ENCODE data around the gene SH3BP5L.
A peak's percentile ranks its signal among the peaks of the same experiment; 100 is the strongest.

Gene SH3BP5L

DNA sequence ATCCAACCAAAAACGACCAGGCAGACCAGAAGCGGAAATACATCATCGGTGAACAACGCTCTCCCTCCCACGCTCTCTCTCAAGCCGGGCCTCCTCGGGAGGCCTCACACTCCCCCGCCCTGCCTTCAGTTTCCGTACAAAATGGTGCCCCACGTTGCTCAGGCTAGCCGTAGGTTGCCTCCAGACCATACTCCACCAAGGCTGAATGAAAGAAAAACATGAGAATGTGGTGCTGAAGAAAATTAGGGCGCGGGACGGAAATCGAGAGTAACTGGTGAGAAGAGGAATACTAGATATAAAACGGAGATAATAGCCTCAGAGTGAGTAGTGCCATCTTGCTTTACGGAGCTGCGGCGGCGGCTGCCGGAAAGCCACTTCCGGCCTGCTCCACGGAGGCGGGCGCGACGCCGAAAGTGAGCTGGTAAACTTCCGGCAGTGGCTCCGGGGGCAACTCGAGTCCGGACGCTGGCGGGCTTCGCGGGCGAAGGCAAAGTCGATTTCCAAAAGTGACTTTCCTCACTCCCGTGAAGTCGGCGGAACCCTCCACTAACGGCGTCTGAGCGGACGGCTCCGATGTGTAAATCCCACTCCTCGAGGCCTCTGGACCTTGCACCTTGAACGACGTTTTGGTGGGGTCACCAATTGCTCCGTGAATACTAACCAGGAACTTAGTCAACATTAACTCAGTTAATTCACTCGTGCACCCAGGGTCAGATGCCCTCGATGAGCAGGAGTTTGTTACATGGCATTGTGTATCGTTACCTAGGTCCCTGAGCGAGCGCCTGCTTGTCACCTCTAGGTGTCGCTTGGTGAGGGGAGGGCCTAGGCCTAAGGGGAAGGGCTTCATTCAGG is at the start of gene SH3BP5L:
SH3BP5L (minus strand) TSS at position 7 of the 852 bp plus-strand sequence. CDS start 980 bp downstream, outside the sequence.
- in situ Hi-C loops (cut with MboI; ENCODE audit: low sequenced_read_pairs) = no loop called here
- peak; percentile 92 to 93 for DNase-seq (ENCODE audit: low spot score in 2 of 2)
- peak within 1 kb of the TSS; percentile 83 for H3K4me3 ChIP-seq
- H3K27me3 ChIP-seq (ENCODE audit: low read depth) = no peaks in the 10 kb centered on the region
- no peaks in the 10 kb centered on the region for H3K9me3 ChIP-seq
- H3K36me3 ChIP-seq (replicated peaks) = peaks cover 15% of the 10 kb centered on the region
- peaks cover 5% of the 10 kb centered on the region for H3K4me1 ChIP-seq

DNA sequence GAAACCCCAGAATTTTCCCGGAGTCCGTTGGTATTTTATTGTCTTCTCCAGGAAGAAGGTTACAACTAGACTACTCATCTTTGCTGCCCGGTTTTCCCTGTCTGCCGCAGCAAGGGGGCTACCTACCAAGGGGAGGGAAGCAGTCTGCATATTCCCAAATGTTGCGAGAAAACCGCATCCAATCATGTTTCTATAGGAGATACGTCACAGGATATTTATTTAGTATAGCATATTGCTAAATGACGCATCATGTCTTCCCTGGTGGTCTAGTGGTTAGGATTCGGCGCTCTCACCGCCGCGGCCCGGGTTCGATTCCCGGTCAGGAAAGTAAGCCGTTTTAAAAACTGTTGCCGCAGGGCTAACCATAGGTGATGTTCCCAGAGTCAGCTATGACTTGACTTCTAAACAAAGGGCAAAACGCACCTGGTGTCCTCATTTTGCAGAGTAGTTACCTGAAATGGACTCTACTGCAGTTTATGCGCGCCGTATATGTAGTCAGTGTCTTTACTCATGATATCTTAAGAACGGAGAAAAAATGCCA is 48.3 kb upstream of the SH3BP5L start:
- no peaks in the 10 kb centered on the region for H3K27me3 ChIP-seq (ENCODE audit: low read depth)
- H3K36me3 ChIP-seq (replicated peaks) = no peaks in the 10 kb centered on the region
- peak overlapping the region; percentile 54 for H3K4me3 ChIP-seq
- in situ Hi-C loops (cut with MboI; ENCODE audit: low sequenced_read_pairs) = no loop called here
- H3K9me3 ChIP-seq = no peaks in the 10 kb centered on the region
- peaks cover 3% of the 10 kb centered on the region; the same call in 1 of the 2 replicates for H3K4me1 ChIP-seq
- DNase-seq (ENCODE audit: low spot score in 2 of 2) = peak; percentile 79 to 80

DNA sequence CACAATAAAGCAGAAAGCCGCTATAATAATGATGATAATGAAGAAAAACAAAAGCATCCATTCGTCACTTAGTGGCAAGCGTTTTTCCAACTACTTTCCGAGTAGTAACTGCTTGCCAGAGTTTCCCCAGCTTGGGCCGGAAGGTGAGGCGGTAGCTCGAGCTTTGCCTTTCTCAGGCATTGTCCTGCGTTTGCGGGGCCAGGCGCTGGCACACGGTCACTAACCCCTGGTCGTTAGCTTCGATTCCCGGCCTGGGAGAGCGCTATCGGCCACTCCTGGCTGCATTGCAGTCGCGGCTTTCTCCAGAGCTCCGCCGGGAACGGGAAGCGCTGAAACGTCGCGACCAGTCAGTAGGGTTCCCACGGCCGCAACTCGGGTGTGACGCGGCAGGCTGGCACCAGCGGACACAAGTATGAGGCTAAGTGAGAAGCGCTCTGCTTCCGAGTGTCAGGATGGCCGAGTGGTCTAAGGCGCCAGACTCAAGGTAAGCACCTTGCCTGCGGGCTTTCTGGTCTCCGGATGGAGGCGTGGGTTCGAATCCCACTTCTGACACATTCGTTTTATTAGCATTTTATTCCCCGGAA is 47.8 kb upstream of the SH3BP5L start:
- Histone ChIP-seq H3K27me3 (ENCODE audit: low read depth) (no peaks in the 10 kb centered on the region), H3K4me3 (peak overlapping the region; percentile 54), H3K36me3 (replicated peaks) (no peaks in the 10 kb centered on the region), H3K4me1 (peaks cover 3% of the 10 kb centered on the region; the same call in 1 of the 2 replicates), H3K9me3 (no peaks in the 10 kb centered on the region)
- DNase-seq (ENCODE audit: low spot score in 2 of 2) = peak; percentile 85 to 96
- in situ Hi-C loops (cut with MboI; ENCODE audit: low sequenced_read_pairs) = no loop called here

DNA sequence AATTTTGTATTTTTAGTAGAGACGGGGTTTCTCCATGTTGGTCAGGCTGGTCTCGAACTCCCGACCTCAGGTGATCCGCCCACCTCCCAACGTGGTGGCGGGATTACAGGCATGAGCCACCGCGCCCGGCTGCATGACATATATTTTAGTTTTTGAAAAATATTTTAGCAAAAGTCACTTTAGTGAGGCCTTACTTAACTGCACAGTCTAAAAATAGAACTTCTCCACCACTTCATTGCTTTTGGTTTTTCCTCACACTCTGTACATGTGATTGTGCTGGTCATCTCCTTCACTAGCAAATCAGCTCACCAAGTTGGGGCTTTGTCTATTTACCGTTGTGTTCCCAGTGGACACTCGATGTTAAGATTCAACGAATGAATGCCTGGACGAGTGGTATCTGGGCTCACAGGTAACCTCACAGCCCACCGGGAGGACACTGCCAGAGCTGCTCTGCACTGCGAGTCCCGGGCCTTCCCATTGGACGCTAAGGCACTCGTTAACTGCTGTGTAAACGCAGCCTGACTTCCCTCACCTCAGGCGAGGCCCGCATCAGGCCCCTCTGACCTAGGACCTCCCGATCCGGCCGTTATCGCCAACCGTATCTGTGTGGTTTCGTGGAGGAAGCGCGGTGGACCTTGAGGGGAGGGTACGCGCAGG is 47.2 kb upstream of the SH3BP5L start:
- in situ Hi-C loops (cut with MboI; ENCODE audit: low sequenced_read_pairs) = no loop called here
- Histone ChIP-seq H3K27me3 (ENCODE audit: low read depth) (no peaks in the 10 kb centered on the region), H3K4me1 (peaks cover 3% of the 10 kb centered on the region; the same call in 1 of the 2 replicates), H3K9me3 (no peaks in the 10 kb centered on the region), H3K36me3 (replicated peaks) (no peaks in the 10 kb centered on the region), H3K4me3 (peak overlapping the region; percentile 54)
- peak; percentile 72 to 79 for DNase-seq (ENCODE audit: low spot score in 2 of 2)

DNA sequence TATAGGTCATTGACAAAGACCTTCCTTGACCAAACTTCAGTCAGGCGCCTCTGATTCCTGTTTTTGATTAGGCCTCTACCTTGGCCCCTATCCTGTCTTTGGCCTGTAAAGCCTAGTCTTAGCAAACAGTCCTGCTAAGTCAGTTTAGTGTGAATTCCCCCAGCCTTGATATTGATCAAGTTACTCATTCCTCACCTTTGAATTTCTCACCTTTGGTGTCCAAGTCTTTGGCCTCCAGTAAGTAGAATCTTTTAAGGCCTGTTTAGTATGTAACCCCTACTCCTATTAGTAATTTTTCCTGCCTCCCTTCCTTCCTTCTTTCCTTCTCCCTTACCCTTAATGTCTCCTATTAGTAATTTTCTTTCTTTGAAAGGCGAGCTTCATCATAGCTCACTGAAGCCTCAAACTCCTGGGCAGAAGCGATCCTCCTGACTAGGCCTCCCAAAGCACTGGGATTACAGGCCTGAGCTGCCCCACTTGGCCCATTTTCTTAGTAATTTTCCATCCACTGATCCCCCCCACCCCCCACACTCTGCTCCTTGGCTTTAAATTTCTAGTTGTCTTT is 46.2 kb upstream of the SH3BP5L start:
- Histone ChIP-seq H3K27me3 (ENCODE audit: low read depth) (no peaks in the 10 kb centered on the region), H3K36me3 (replicated peaks) (no peaks in the 10 kb centered on the region), H3K4me1 (peaks cover 3% of the 10 kb centered on the region; the same call in 1 of the 2 replicates), H3K9me3 (no peaks in the 10 kb centered on the region), H3K4me3 (no peak overlapping the region)
- no peak for DNase-seq (ENCODE audit: low spot score in 2 of 2)
- in situ Hi-C loops (cut with MboI; ENCODE audit: low sequenced_read_pairs) = no loop called here

DNA sequence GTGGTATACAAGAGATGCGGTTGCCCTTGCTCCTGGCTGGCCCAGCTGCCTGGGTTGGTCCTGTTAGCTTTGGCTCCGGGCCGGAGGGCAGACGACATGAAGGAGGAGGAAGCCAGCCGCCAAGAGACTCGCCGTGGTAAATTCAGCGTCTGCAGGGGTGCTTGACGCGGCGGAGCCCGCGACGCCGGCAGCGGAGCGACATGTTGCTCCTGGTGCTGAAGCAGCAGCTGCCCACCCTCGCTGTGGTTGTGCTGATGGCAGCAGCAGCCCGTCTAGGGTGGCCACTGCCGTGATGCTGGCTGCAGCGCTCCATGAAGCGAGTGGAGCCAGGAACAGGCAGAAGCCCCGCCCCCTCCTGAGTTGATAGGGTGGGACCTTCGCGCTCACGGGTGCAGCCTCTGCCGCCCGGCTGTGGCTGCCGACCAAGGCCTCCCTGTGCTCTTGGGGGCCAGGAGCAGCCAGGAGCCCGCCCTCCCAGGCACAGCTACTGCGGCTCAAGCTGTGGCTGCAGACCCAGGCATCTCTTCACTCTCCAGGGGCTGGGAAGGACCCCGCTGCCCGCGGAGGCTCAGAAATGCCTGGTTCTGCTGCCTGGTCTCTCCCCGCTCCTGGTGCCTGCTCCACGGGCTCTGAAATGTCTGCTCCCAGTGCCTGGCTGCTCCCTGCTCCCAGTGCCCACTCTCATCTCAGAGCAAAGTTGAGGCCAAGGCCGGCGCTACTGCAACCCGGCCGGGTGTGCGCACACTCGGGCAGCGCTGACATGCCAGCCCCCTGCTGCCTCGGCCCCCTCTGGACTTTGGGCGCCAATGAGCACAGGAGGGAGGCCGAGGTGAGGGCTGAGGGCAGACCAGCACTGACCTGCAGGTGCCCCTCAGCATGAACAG is 37.5 kb upstream of the SH3BP5L start:
- Histone ChIP-seq H3K9me3 (no peaks in the 10 kb centered on the region), H3K36me3 (replicated peaks) (no peaks in the 10 kb centered on the region), H3K4me1 (peaks cover 2% of the 10 kb centered on the region; the same call in 1 of the 2 replicates), H3K4me3 (no peak overlapping the region), H3K27me3 (ENCODE audit: low read depth) (no peaks in the 10 kb centered on the region; the same call in 1 of the 2 replicates)
- in situ Hi-C loops (cut with MboI; ENCODE audit: low sequenced_read_pairs) = no loop called here
- peak; percentile 24 to 75 for DNase-seq (ENCODE audit: low spot score in 2 of 2)

DNA sequence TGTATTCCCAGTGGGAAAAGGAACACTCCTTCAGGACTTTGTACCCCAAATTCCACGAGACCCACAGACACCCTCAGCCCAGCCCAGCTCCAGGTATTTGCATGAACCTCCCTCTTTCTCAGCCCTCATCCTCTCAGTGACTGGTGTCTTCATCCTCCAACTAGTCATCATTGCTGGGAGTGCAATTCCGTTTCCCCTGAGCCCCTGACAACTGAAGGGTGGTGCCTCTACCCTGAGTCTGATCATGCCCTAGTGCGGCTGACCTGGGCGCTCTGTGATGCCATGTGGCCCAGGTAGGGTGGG is 36.9 kb upstream of the SH3BP5L start:
- in situ Hi-C loops (cut with MboI; ENCODE audit: low sequenced_read_pairs) = no loop called here
- Histone ChIP-seq H3K4me3 (no peak overlapping the region), H3K4me1 (peaks cover 5% of the 10 kb centered on the region), H3K36me3 (replicated peaks) (no peaks in the 10 kb centered on the region), H3K27me3 (ENCODE audit: low read depth) (no peaks in the 10 kb centered on the region; the same call in 1 of the 2 replicates), H3K9me3 (no peaks in the 10 kb centered on the region)
- no peak for DNase-seq (ENCODE audit: low spot score in 2 of 2)

DNA sequence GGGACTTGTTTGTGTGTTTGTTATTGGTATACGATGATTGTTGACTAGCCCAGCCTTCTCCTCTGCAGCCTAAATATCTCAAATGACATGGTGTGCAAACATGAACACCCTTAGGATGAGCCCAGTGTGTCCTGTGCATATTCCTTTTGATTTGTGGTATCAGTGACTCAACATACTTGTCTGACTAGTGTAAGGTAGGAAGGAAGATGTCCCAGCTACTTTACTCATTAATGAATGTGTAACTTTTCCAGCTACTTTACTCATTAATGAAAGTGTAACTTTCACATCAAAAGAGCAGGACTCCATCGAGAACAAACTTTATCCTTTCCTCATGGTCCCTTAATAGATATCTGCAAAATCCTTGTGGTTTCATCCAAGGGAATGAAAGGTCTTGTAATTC is 35.9 kb upstream of the SH3BP5L start:
- peaks cover 14% of the 10 kb centered on the region for H3K4me1 ChIP-seq
- in situ Hi-C loops (cut with MboI; ENCODE audit: low sequenced_read_pairs) = no loop called here
- no peak for DNase-seq (ENCODE audit: low spot score in 2 of 2)
- no peak overlapping the region for H3K4me3 ChIP-seq
- no peaks in the 10 kb centered on the region for H3K9me3 ChIP-seq
- H3K36me3 ChIP-seq (replicated peaks) = no peaks in the 10 kb centered on the region
- H3K27me3 ChIP-seq (ENCODE audit: low read depth) = no peaks in the 10 kb centered on the region; the same call in 1 of the 2 replicates

DNA sequence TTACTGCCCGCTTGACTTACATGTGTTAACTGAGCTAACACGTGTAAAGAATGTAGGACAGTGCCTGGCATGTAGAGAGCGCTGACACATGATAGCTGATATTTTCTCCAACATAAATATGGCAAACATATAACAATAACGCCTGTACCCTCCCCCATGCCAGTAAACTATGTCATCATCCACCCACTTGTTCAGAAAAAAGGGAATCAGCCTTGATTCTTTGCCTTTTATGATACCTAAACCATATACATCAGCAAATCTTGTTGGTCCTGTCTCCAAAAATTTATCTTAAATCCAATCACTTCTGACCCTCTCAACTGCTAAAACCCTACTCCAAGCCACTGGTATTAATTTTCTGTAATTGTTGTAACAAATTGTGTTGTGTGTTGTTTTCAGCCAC is 34.3 kb upstream of the SH3BP5L start:
- Histone ChIP-seq H3K9me3 (no peaks in the 10 kb centered on the region), H3K36me3 (replicated peaks) (peaks cover 14% of the 10 kb centered on the region), H3K4me1 (peaks cover 14% of the 10 kb centered on the region), H3K27me3 (ENCODE audit: low read depth) (no peaks in the 10 kb centered on the region; the same call in 1 of the 2 replicates), H3K4me3 (no peak overlapping the region)
- in situ Hi-C loops (cut with MboI; ENCODE audit: low sequenced_read_pairs) = no loop called here
- no peak for DNase-seq (ENCODE audit: low spot score in 2 of 2)

DNA sequence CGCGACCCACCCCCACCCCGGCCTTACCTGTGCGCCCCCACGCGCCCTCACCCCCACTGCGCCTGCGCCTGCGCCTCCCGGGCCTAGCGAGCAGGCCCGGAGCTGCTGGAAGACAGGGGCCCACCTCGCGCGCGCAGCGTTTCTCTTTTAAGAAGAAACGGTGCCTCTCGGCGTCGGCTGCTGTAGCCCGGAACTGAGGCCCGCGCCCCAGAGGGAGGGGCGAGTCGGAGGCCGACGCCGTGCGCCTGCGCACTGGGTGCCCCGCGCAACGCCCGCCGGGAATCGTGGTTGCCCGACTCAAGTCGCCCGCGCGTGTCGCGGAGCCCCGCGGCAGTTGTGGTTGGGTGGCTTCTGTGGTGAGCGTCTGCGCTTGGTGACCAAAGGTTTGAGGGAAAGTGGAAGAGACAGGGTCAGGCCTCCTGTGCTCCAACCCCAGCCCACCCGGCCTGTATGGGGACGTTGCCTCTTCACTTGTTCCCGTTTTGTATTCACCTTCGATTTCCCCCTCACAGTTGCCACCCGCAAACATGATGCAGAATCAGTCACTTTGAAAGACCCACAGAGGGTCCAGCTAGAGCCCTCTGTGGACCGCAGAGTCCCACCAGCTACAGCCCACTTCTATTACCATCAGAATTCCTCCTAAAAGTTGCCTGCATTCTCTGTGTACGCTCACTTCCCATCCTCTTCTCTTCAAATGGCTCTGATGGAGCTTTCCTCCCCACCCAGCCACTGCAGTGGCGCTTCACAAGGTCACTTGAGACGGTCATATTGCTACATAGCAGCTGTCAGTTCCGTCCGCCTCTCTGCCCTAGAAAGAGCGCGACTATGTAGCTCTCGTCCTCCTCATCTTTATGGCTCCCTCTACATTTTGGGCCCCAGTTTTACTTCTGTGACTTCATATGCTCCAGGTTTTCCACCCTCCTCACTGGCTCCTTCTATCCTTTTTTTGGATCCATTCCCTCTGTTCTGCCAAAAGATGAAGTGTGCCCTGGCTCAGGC is 33.5 kb upstream of the SH3BP5L start, which contains the start of gene ZNF692:
ZNF692 (minus strand) TSS at position 195 of the 999 bp plus-strand sequence. CDS start 776 bp downstream, outside the sequence.
- Histone ChIP-seq H3K27me3 (ENCODE audit: low read depth) (no peaks in the 10 kb centered on the region; the same call in 1 of the 2 replicates), H3K4me1 (peaks cover 14% of the 10 kb centered on the region), H3K9me3 (no peaks in the 10 kb centered on the region), H3K4me3 (peak within 1 kb of the TSS; percentile 47), H3K36me3 (replicated peaks) (peaks cover 23% of the 10 kb centered on the region)
- in situ Hi-C loops (cut with MboI; ENCODE audit: low sequenced_read_pairs) = no loop called here
- DNase-seq (ENCODE audit: low spot score in 2 of 2) = peak; percentile 93 to 97

DNA sequence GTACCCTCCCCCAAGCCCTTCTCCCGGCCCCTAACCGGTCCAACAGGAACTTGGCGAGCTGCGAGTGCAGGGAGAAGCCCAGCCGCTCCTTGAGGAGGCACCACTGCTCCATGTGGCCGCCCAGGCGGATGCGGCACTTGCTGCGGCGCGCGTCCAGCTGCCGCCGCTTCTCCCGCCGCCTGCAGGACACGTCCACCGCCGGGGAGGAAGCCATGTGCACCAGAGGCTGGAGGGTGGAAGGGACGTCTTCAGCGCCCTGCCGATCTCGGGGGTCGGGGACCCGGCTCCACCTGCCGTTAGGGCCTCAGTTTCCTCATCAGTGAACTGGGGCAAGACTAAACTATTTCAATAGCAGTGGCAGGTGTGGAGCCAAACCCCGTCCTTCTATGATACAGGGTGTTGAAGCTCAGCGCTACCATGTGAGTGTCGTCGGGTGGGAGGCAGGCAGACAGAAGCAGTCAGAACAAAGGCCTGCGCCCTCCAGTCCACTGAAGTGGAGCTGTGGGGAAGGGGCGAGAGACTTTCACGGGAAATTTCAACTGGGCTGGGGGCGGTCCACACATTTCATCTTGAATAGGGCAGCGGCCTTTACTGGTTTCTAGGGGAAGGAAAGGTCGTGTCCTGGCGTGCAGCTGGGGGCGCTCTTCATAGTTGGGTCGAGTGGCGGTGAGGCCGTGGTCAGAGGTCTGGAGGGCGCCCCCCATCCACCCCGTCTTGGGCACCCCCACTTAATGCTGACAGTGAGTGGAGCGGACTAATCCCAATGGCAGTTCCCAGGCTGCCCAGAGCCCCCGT is 32.6 kb upstream of the SH3BP5L start:
- in situ Hi-C loops (cut with MboI; ENCODE audit: low sequenced_read_pairs) = no loop called here
- peak overlapping the region; percentile 47 for H3K4me3 ChIP-seq
- no peaks in the 10 kb centered on the region; the same call in 1 of the 2 replicates for H3K27me3 ChIP-seq (ENCODE audit: low read depth)
- peaks cover 32% of the 10 kb centered on the region for H3K36me3 ChIP-seq (replicated peaks)
- H3K4me1 ChIP-seq = peaks cover 14% of the 10 kb centered on the region
- peak; percentile 38 to 76 for DNase-seq (ENCODE audit: low spot score in 2 of 2)
- H3K9me3 ChIP-seq = no peaks in the 10 kb centered on the region
